Pancreas (tissue), 10 donors: Measurements from ENCODE around the gene KLF9. TPM values are rescaled to one million over a fixed set of nuclear protein-coding genes. Genes with fewer than 3 reads are reported as not detected.

Experiments
- ATAC-seq, 4 donors: fragments of 200-7000 bp; cut with Tn5 transposase; one replicate each; pipeline versions ENCODE4 v1.8.0 to v1.9.1; 2020; ENCODE audit warnings: mild to moderate bottlenecking in 4 of 4, moderate library complexity in 4 of 4
- DNase-seq, 6 donors: peaks; one replicate each; pipeline ENCODE4 v3.0.0-alpha.2; 2020
- FAIRE-seq: peaks from 2 replicates; lab custom pipeline; 2012; peaks lifted over from hg19 to GRCh38; lab: Jason Lieb, UNC
- H3K27ac ChIP-seq, 4 donors: fragments of 200-600 bp; sonication (generic); 1 replicate in 3 of 4; 2 replicates in 1 of 4; pipeline versions ENCODE4 v1.5.0 to v1.8.0; 2020
- H3K27me3 ChIP-seq, 4 donors: fragments of 200-600 bp; one replicate each; pipeline ENCODE4 v1.8.0; 2021
- H3K36me3 ChIP-seq, 3 donors: fragments of 200-600 bp; sonication (generic) in 1 of 3; one replicate each; pipeline versions ENCODE4 v1.5.0 to v1.8.0; 2020 to 2021
- H3K4me1 ChIP-seq, 3 donors: fragments of 200-600 bp; one replicate each; pipeline ENCODE4 v1.8.0; 2021
- H3K4me3 ChIP-seq, 4 donors: fragments of 200-600 bp; sonication (generic) in 2 of 4; one replicate each; pipeline versions ENCODE4 v1.5.0 to v1.8.0; 2020 to 2021
- H3K9me3 ChIP-seq, 4 donors: fragments of 200-600 bp; one replicate each; pipeline ENCODE4 v1.8.0; 2021
- CTCF ChIP-seq, 4 donors: fragments of 200-600 bp; sonication (generic) in 3 of 4; IDR thresholded peaks; one replicate each; pipeline versions ENCODE4 v1.5.0 to v1.8.0; 2021; ENCODE audit warnings: antibody characterized with exemption in 4 of 4
- WGBS, 2 donors: extraction: QIAGEN DNeasy Blood & Tissue Kit; methylation state at CpG; one replicate each; pipeline ENCODE4 v1.1.7; 2013; 5-methylcytosine and 5-hydroxymethylcytosine counted together
- intact Hi-C, 3 donors: fragments of 100-400 bp; cut with DNase I; formaldehyde crosslinking; loops; one replicate each; pipeline versions ENCODE4 v1.11.1 to v1.14.2; 2022
- polyA plus RNA-seq, 2 donors: library from polyadenylated mRNA; stranded (reverse); fragments of 200-250 nt; gene quantifications; one replicate each; pipeline ENCODE4 v1.2.3, GENCODE V29; 2013
- total RNA-seq, 6 donors: library from RNA; stranded (reverse); fragmentation: NEBNext Ultra II Directional in 4 of 6; extraction: Animal tissue kit (Norgen Biotek cat#: 25700) in 4 of 6; gene quantifications; one replicate each; pipeline versions ENCODE4 v1.2.1 to v1.2.4, GENCODE V29; 2021 to 2023
- donor health status: healthy with polysubstance abuse.
- donor health status: DM: no; HTN: no; CAD: no; lungs with moderate emphysema.
- donor health status: DM: no; HTN: no; CAD: no.
- donor health status: control.
- donor health status: control.
- donor health status: Bipolar disorder and iron deficiency.
- donor health status: DM: yes; HTN: yes; CAD: no.
- donor health status: DM: no; HTN: no; CAD: no.
- donor health status: DM: no; HTN: no; CAD: no.
- donor health status: DM: yes; HTN: yes; CAD: no.

Gene KLF9
- total and polyA plus RNA-seq, 8 donors, result 8.4 to 32.8 (median 16.5) TPM

- no peak for TF ChIP-seq CTCF (IDR thresholded peaks at IDR 0.05)
- no peak for FAIRE-seq
- H3K36me3 ChIP-seq, result no peaks in the 10 kb centered on the region
- no peak overlapping the region for H3K4me3 ChIP-seq
- no peak for DNase-seq
- H3K9me3 ChIP-seq, result no peaks in the 10 kb centered on the region
- H3K27ac ChIP-seq, result no peak overlapping the region
- no peak for ATAC-seq
- no peaks in the 10 kb centered on the region for H3K4me1 ChIP-seq
- no peaks in the 10 kb centered on the region for H3K27me3 ChIP-seq
- 82 to 89% methylated on average over 11 of the region's 11 CpGs for WGBS, 2 donors
- intact Hi-C loops, result loop anchor here in 1 of 3 donors (10.0 kb wide), 1 partner anchor 167 kb away; no protein-coding TSS in a partner anchor
Observed at GRCh38 chr9:70427161-70427945, 12.9 kb upstream of the KLF9 start.

- no peaks in the 10 kb centered on the region for H3K27me3 ChIP-seq
- H3K27ac ChIP-seq, result no peak overlapping the region
- no peak overlapping the region for H3K4me3 ChIP-seq
- 80 to 84% methylated on average over 8 of the region's 8 CpGs for WGBS, 2 donors
- H3K4me1 ChIP-seq, result peaks cover 10 to 13% (median 10%) of the 10 kb centered on the region in 3 donors
- H3K9me3 ChIP-seq, result no peaks in the 10 kb centered on the region
- TF ChIP-seq CTCF (IDR thresholded peaks at IDR 0.05), result no peak
- ATAC-seq, result no peak
- intact Hi-C loops, result loop anchor here in 1 of 3 donors (10.0 kb wide), 1 partner anchor 170 kb away; no protein-coding TSS in a partner anchor
- FAIRE-seq, result no peak
- no peaks in the 10 kb centered on the region for H3K36me3 ChIP-seq
- DNase-seq, result no peak
Observed at GRCh38 chr9:70425192-70425591, 10.7 kb upstream of the KLF9 start.

GRCh38 chr9:70422371-70423043 lies 8.1 kb upstream of the KLF9 start:
- FAIRE-seq (no peak), DNase-seq (no peak)

More at GRCh38 chr9:70422371-70423043, 8.1 kb upstream of the KLF9 start:
- H3K9me3 ChIP-seq, result no peaks in the 10 kb centered on the region
- TF ChIP-seq CTCF (IDR thresholded peaks at IDR 0.05), result no peak
- peaks cover 13 to 18% (median 13%) of the 10 kb centered on the region in 3 donors for H3K4me1 ChIP-seq
- no peak overlapping the region for H3K4me3 ChIP-seq
- WGBS, 2 donors, result 87 to 89% methylated on average over 6 of the region's 6 CpGs
- intact Hi-C loops, result loop anchor here in 1 of 3 donors (5.0 to 10.0 kb wide), 2 partner anchors 45 to 172 kb away; no protein-coding TSS in a partner anchor
- no peaks in the 10 kb centered on the region for H3K36me3 ChIP-seq
- no peak overlapping the region for H3K27ac ChIP-seq
- ATAC-seq, result no peak
- H3K27me3 ChIP-seq, result no peaks in the 10 kb centered on the region
